H1 (cell line): ENCODE data around the gene UQCC3. TPM values are rescaled to one million over a fixed set of nuclear protein-coding genes. Genes with fewer than 3 reads are reported as not detected.

ENCODE experiments used
- CTCF ChIA-PET: fragments of 300-600 bp; sonication (Branson Sonifier 250); formaldehyde crosslinking; loops from one replicate; lab custom pipeline; 2021; ENCODE audit not compliant: partially characterized antibody; lab: Charles Lee
- POLR2A ChIA-PET: fragments of 300-600 bp; sonication (Branson Sonifier 250); formaldehyde crosslinking; loops from one replicate; lab custom pipeline; 2021; ENCODE audit warnings: inconsistent platforms; ENCODE audit not compliant: partially characterized antibody; lab: Charles Lee
- DNase-seq, 2 experiments: peaks; one replicate each; pipeline versions ENCODE4 v3.0.0 to v3.0.0-alpha.2; 2010 to 2022; ENCODE audit warnings: low spot score in 2 of 2, low read depth in 1 of 2, mixed read lengths in 1 of 2
- FAIRE-seq: peaks from 2 replicates; lab custom pipeline; 2011; peaks lifted over from hg19 to GRCh38; lab: Jason Lieb, UNC
- H2AFZ ChIP-seq: 2 replicates; pipeline ENCODE4 v1.8.1; 2012; ENCODE audit warnings: low read length, inconsistent platforms
- H2AK5ac ChIP-seq: 2 replicates; pipeline ENCODE4 v1.6.1; 2013; ENCODE audit warnings: low read depth, low read length
- H2BK120ac ChIP-seq: replicated peaks from 2 replicates; pipeline ENCODE3; 2013; ENCODE audit warnings: low read depth, low read length, inconsistent platforms
- H2BK12ac ChIP-seq: 2 replicates; pipeline ENCODE4 v1.6.1; 2013; ENCODE audit warnings: low read depth, low read length
- H2BK15ac ChIP-seq: 2 replicates; pipeline ENCODE4 v1.6.1; 2013; ENCODE audit warnings: low read length
- H2BK20ac ChIP-seq: 2 replicates; pipeline ENCODE4 v1.6.1; 2013; ENCODE audit warnings: low read length
- H2BK5ac ChIP-seq: 2 replicates; pipeline ENCODE4 v1.6.1; 2013; ENCODE audit warnings: low read depth, low read length
- H3K14ac ChIP-seq: 2 replicates; pipeline ENCODE4 v1.6.1; 2013; ENCODE audit warnings: inconsistent platforms; ENCODE audit not compliant: insufficient read length
- H3K18ac ChIP-seq: 2 replicates; pipeline ENCODE4 v1.6.1; 2013; ENCODE audit warnings: low read length; ENCODE audit errors: extremely low read depth
- H3K23ac ChIP-seq: 2 replicates; pipeline ENCODE4 v1.6.1; 2013; ENCODE audit warnings: inconsistent platforms; ENCODE audit not compliant: insufficient read length
- H3K23me2 ChIP-seq: 2 replicates; pipeline ENCODE4 v1.6.1; 2013; ENCODE audit warnings: low read depth, low read length
- H3K27ac ChIP-seq: 2 replicates; pipeline ENCODE4 v1.6.1; 2011; ENCODE audit warnings: low read depth, low read length, inconsistent platforms
- H3K27me3 ChIP-seq, 4 experiments: replicated peaks in 1 of 4; 1 replicate in 1 of 4; 2 replicates in 3 of 4; pipeline versions ENCODE4 v1.6.1 to v1.8.1; 2011 to 2013; ENCODE audit warnings: low read length in 3 of 4, mild to moderate bottlenecking in 3 of 4, inconsistent platforms in 2 of 4, mixed read lengths in 2 of 4, moderate library complexity in 1 of 4; ENCODE audit not compliant: control insufficient read depth in 3 of 4, insufficient read depth in 3 of 4; ENCODE audit errors: extremely low read depth in 1 of 4
- H3K36me3 ChIP-seq, 4 experiments: 2 replicates each; pipeline versions ENCODE4 v1.6.1 to v1.8.1; 2011 to 2013; ENCODE audit warnings: mild to moderate bottlenecking in 4 of 4, low read length in 3 of 4, moderate library complexity in 2 of 4, control low read depth in 1 of 4, inconsistent platforms in 1 of 4; ENCODE audit not compliant: insufficient read depth in 4 of 4, control insufficient read depth in 2 of 4
- H3K4ac ChIP-seq: replicated peaks from 2 replicates; pipeline ENCODE3; 2013; ENCODE audit warnings: low read length, low read depth, mixed read lengths, inconsistent platforms; ENCODE audit not compliant: insufficient read length
- H3K4me1 ChIP-seq, 4 experiments: replicated peaks in 1 of 4; 1 replicate in 1 of 4; 2 replicates in 3 of 4; pipeline versions ENCODE4 v1.6.1 to v1.8.1; 2011 to 2013; ENCODE audit warnings: low read length in 3 of 4, inconsistent platforms in 2 of 4, mixed read lengths in 1 of 4; ENCODE audit not compliant: insufficient read depth in 4 of 4, control insufficient read depth in 3 of 4
- H3K4me2 ChIP-seq, 2 experiments: 2 replicates each; pipeline versions ENCODE4 v1.6.1 to v1.8.1; 2011 to 2013; ENCODE audit warnings: low read depth in 2 of 2, low read length in 2 of 2, control low read depth in 1 of 2, inconsistent platforms in 1 of 2, mild to moderate bottlenecking in 1 of 2; ENCODE audit not compliant: insufficient read depth in 1 of 2
- H3K4me3 ChIP-seq, 4 experiments: fragments of 200-600, 300-600 bp in 1 of 4; sonication (generic), shearing (Covaris generic), sonication (Bioruptor Twin) in 1 of 4; 2 replicates each; pipeline versions ENCODE4 v1.5.1 to v1.8.1; 2011 to 2016; ENCODE audit warnings: low read length in 4 of 4, low read depth in 3 of 4, control low read depth in 2 of 4, inconsistent platforms in 2 of 4, mild to moderate bottlenecking in 2 of 4, mixed read lengths in 1 of 4, moderate library complexity in 1 of 4; ENCODE audit not compliant: insufficient read depth in 2 of 4; ENCODE audit errors: extremely low read depth in 1 of 4
- H3K56ac ChIP-seq: replicated peaks from 2 replicates; pipeline ENCODE3; 2013; ENCODE audit warnings: low read depth, mild to moderate bottlenecking, mixed read lengths, low read length, inconsistent platforms; ENCODE audit not compliant: insufficient read length
- H3K79me1 ChIP-seq: 2 replicates; pipeline ENCODE4 v1.6.1; 2013; ENCODE audit warnings: low read depth, low read length, control low read depth
- H3K79me2 ChIP-seq, 2 experiments: 2 replicates each; pipeline versions ENCODE4 v1.6.1 to v1.8.1; 2012 to 2013; ENCODE audit warnings: low read length in 2 of 2, mild to moderate bottlenecking in 2 of 2, inconsistent platforms in 1 of 2; ENCODE audit not compliant: insufficient read depth in 2 of 2, control insufficient read depth in 1 of 2
- H3K9ac ChIP-seq, 4 experiments: replicated peaks in 1 of 4; 1 replicate in 1 of 4; 2 replicates in 3 of 4; pipeline versions ENCODE4 v1.6.1 to v1.8.1; 2011 to 2013; ENCODE audit warnings: low read depth in 3 of 4, low read length in 3 of 4, control low read depth in 2 of 4, mild to moderate bottlenecking in 2 of 4, moderate library complexity in 2 of 4, inconsistent platforms in 1 of 4; ENCODE audit errors: extremely low read depth in 1 of 4
- H3K9me3 ChIP-seq, 2 experiments: 2 replicates each; pipeline versions ENCODE4 v1.6.1 to v1.8.1; 2012 to 2013; ENCODE audit warnings: mild to moderate bottlenecking in 2 of 2, moderate library complexity in 2 of 2, control low read depth in 1 of 2, inconsistent platforms in 1 of 2, low read depth in 1 of 2, low read length in 1 of 2, mixed read lengths in 1 of 2; ENCODE audit not compliant: insufficient read depth in 2 of 2
- H4K20me1 ChIP-seq, 2 experiments: replicated peaks in 1 of 2; 2 replicates each; pipeline versions ENCODE3 to v1.8.1; 2011 to 2013; ENCODE audit warnings: inconsistent platforms in 2 of 2, low read length in 2 of 2, mild to moderate bottlenecking in 1 of 2; ENCODE audit not compliant: insufficient read depth in 2 of 2, control insufficient read depth in 1 of 2
- H4K5ac ChIP-seq: 2 replicates; pipeline ENCODE4 v1.6.1; 2013; ENCODE audit warnings: low read length, low read depth, mixed read lengths, inconsistent platforms; ENCODE audit not compliant: insufficient read length
- H4K8ac ChIP-seq: 2 replicates; pipeline ENCODE4 v1.8.0; 2013; ENCODE audit warnings: mild to moderate bottlenecking, moderate library complexity, low read length, inconsistent platforms; ENCODE audit not compliant: insufficient read depth; ENCODE audit errors: extremely low read depth
- H4K91ac ChIP-seq: replicated peaks from 2 replicates; pipeline ENCODE3; 2013; ENCODE audit warnings: low read length, mixed read lengths, inconsistent platforms; ENCODE audit not compliant: insufficient read length
- HDAC2 ChIP-seq, 2 experiments: fragments of 300-600 bp in 1 of 2; sonication (generic) in 1 of 2; IDR thresholded peaks; 2 replicates each; pipeline ENCODE4 v1.6.1; 2011 to 2012; ENCODE audit warnings: low read depth in 2 of 2, low read length in 2 of 2, mild to moderate bottlenecking in 2 of 2, moderate library complexity in 2 of 2, borderline replicate concordance in 1 of 2, inconsistent platforms in 1 of 2
- TAF7 ChIP-seq: optimal IDR thresholded peaks from 2 replicates; pipeline ENCODE3; 2011; ENCODE audit warnings: low read depth, mild to moderate bottlenecking, inconsistent platforms, low read length, moderate library complexity, borderline replicate concordance
- WGBS, 2 experiments: shearing (Covaris generic) in 1 of 2; methylation state at CpG; one replicate each; pipeline versions ENCODE4 v1.1.6 to v1.1.7; 2013 to 2015; ENCODE audit warnings: low lambda C conversion rate in 2 of 2, mixed read lengths in 2 of 2, inconsistent platforms in 1 of 2, low coverage in 1 of 2, missing lambda C conversion rate in 1 of 2; ENCODE audit not compliant: insufficient replicate concordance in 2 of 2, insufficient coverage in 1 of 2, insufficient read length in 1 of 2; ENCODE audit errors: extremely low coverage in 1 of 2, missing lambda C conversion rate in 1 of 2; 5-methylcytosine and 5-hydroxymethylcytosine counted together
- polyA plus RNA-seq, 7 experiments: library from polyadenylated mRNA; depleted of rRNA in 3 of 7; stranded (reverse) in 5 of 7; unstranded in 2 of 7; fragments of >200 nt in 5 of 7; fragments of 200-250 nt in 2 of 7; gene quantifications; 1 replicate in 5 of 7; 2 replicates in 1 of 7; 4 replicates in 1 of 7; pipeline versions ENCODE4 v1.2.1 to v1.2.3, GENCODE V29; 2011 to 2013; ENCODE audit warnings: missing spikeins in 2 of 7, mixed read lengths in 2 of 7
- total RNA-seq: library from RNA; stranded (reverse); fragmentation: NEBNext Ultra II Directional; extraction: Animal tissue kit (Norgen Biotek cat#: 25700); gene quantifications from 2 replicates; pipeline ENCODE4 v1.2.1, GENCODE V29; 2021

Gene UQCC3
- total and polyA plus RNA-seq, 2 of the 8 experiments (the other 6 are each of a cell fraction or from before 2014, with no cell fraction given) = 14.2 to 15.7 TPM

GRCh38 chr11:62648185-62648966 lies 23.1 kb upstream of the UQCC3 start:
- Histone ChIP-seq H4K91ac (no peak overlapping the region), H3K23me2 (peaks cover 8% of the 10 kb centered on the region), H3K27me3 (no peaks in the 10 kb centered on the region), H2BK120ac (no peak overlapping the region), H2AK5ac (no peak overlapping the region), H3K36me3 (peaks cover 0 to 23% (median 7%) of the 10 kb centered on the region in 4 experiments; a peak in 5 of 8 replicates), H3K14ac (no peak overlapping the region), H2BK12ac (no peak overlapping the region), H2BK15ac (no peak overlapping the region), H3K4me3 (no peak overlapping the region), H3K18ac (no peak overlapping the region), H4K20me1 (peaks cover 3 to 23% of the 10 kb centered on the region in 2 experiments), H3K9me3 (no peaks in the 10 kb centered on the region), H2AFZ (no peak overlapping the region), H3K9ac (no peak overlapping the region), H3K4me1 (no peaks in the 10 kb centered on the region; a peak in 2 of 7 replicates), H2BK20ac (no peak overlapping the region), H4K8ac (no peak overlapping the region), H2BK5ac (no peak overlapping the region), H3K56ac (no peak overlapping the region), H3K27ac (no peak overlapping the region), H3K79me2 (peaks cover 15 to 51% of the 10 kb centered on the region in 2 experiments), H3K4ac (no peak overlapping the region), H3K4me2 (no peak overlapping the region), H3K79me1 (peaks cover 10% of the 10 kb centered on the region), H3K23ac (no peak overlapping the region), H4K5ac (no peak overlapping the region)
- no peak for DNase-seq
- no peak for FAIRE-seq
- 98% methylated on average over 24 of the region's 24 CpGs; no CpG with 5 or more reads in 1 of the 2 experiments for WGBS, 2 experiments
- ChIA-PET CTCF (interaction anchor here (0.6 to 3.2 kb wide), 15 partner anchors 13 to 121 kb away, joined by 3 to 14 read pairs (median 3); partner anchors contain the start of genes C11orf98, CSKMT and LRRN4CL), POLR2A (interaction anchor here (0.6 to 50.4 kb wide), 15 partner anchors 8 to 850 kb away, joined by 3 to 2041 read pairs (median 3); partner anchors contain the start of genes B3GAT3, BSCL2, C11orf98 and CSKMT)
- TF ChIP-seq TAF7 = no peak
- no peak for TF ChIP-seq HDAC2 (IDR thresholded peaks at IDR 0.05; ENCODE audit: borderline replicate concordance in 1 of 2, low read depth in 2 of 2, low read length in 2 of 2)
